MM.1S (cell line): ENCODE results near the gene CYP2A6.
"Not testable (repeated sequence)": the region's sequence is repeated elsewhere in the genome, so short reads cannot be mapped to it uniquely, and the experiment has no call there.

ENCODE experiments used
- CTCF ChIP-seq: fragments of 300-600 bp; sonication (generic); IDR thresholded peaks from 2 replicates; pipeline ENCODE4 v1.5.1; 2016; ENCODE audit warnings: antibody characterized with exemption, low read length, mixed read lengths
- EZH2 ChIP-seq: fragments of 300-600 bp; sonication (generic); optimal IDR thresholded peaks from 2 replicates; pipeline ENCODE3; 2017; ENCODE audit warnings: low read depth, mild to moderate bottlenecking, antibody characterized with exemption, low read length, mixed read lengths

- TF ChIP-seq CTCF, EZH2: not testable (repeated sequence)
These were observed 3.5 kb downstream of the CYP2A6 start for GRCh38 chr19:40846722-40847121.
